SK-N-MC (cell line): ENCODE results near the gene LTBP1.

ENCODE experiments used
- EZH2 ChIP-seq: fragments of 200-600 bp; sonication (generic); IDR thresholded peaks from one replicate; pipeline ENCODE4 v1.6.1; 2017; ENCODE audit warnings: antibody characterized with exemption
- POLR2AphosphoS5 ChIP-seq: IDR thresholded peaks from 2 replicates; pipeline ENCODE4 v1.6.1; 2012; ENCODE audit warnings: mild to moderate bottlenecking, low read depth, low read length, borderline replicate concordance

DNA sequence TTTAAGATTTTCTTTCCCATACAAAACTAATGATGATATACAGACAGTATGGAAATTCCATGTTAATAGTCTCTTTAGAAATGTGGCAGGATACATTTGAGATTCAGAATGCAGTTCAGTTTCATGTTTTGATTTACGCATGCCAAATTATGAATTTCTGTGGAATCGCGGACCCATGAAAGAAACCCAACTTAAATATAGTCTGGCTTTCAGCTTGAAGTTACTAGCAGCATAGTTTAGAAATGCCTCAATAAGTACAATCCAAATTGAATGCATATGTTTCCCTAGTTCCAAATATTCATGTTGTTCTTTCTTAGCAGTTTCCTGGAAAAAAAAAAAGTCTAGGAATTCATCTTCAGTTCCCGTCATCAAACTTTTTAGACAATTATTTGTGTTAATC, 365.6 kb downstream of the LTBP1 start:
- TF ChIP-seq POLR2AphosphoS5 (no peak), EZH2 (no peak)
